NCI-H146 (cell line): ENCODE results near the gene UBE2N.
"Not testable (repeated sequence)": the region's sequence is repeated elsewhere in the genome, so short reads cannot be mapped to it uniquely, and the experiment has no call there.

Experiments
- DNase-seq: peaks from one replicate; lab custom pipeline; 2025; lab: John Stamatoyannopoulos, UW

Gene UBE2N

DNA sequence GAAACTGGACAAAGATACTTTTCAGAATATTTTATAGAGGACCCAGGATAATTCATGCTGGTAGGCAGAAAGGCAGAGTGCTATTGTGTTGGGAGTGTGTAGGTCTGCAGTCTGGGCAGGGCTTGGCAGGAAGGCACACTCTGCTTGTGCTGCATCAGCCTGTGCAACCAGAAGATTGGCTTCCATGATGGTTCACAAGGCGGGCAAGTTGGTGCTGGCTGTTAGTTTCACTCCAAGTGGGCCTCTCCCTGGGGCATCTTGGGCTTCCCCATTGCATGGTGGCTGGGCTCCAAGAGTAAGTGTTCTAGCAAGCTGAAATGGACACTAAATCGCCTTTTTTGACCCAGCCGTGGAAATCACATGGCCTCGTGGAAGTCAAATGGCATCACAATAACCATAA is 1.8 kb upstream of the UBE2N start:
- DNase-seq: no peak

DNA sequence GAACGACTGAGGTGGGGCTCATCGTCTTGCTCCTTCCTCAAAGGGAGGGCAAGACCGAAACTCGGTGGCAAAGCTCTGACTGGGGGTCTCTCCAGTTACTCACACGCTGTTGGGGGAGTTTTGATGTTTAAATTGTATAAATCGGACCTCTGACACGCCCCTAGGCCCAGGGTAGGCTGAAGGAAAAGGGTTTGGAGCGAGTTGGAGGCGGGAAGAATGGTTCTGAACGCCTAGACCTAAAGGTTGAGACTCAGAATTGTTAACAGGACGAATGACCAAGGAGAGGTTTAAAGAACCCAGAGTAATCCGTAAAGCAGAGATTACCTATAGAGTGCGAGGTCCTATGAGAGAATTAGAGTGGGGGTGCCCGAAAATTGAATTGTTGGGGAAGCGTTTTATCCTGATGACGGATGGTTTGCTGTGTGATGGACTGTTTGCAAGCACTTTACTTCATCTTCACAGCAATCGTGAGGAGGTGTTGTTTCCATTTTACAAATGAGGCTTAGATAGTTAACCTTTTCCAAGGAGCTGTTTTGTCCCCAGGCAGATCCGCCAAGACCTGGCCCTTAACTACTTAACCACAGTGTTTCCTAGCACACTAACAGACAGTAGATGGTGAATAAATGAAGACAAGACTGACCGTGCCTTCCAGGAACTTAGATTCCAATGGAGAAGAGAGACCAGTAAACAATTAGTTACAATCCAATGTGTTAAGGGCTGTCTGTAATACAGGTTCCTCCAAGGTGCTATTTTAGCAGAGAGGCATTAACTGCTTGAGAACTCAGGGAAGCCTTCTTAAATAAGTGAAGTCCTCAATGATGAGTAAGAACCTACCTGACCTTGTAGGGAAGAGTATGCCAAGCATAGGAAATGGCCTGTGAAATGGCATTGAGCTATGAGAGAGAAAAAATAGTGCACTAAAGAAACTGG is 929 bp upstream of the UBE2N start:
- DNase-seq: peak; percentile 59

DNA sequence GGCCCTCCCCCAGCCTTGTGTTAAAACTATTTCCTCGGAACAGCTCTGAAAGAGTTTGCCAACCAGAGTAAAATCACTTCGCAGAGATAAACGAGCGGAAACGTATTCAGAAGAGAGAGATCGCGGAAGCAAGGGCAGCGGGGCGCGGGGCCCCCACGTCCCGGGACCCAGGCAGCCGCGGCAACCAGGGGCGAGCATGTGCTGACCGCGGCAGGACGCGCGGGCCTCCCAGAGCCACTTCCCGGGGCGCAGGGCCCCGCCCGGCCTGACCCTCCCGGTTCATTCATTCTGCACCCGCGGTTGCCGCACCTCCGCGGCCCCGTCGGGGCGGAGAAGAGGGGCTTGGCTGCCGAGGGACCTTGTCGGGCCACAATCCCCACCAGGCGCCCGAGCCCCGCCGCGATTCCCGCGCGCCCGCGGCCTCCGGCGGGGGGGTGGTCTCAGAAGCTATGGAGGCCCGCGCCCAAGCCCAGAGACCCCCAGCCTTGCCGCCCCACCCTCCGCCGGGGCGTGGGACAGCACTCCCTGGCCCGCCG is 598 bp downstream of the UBE2N start:
- DNase-seq: peak; percentile 35

DNA sequence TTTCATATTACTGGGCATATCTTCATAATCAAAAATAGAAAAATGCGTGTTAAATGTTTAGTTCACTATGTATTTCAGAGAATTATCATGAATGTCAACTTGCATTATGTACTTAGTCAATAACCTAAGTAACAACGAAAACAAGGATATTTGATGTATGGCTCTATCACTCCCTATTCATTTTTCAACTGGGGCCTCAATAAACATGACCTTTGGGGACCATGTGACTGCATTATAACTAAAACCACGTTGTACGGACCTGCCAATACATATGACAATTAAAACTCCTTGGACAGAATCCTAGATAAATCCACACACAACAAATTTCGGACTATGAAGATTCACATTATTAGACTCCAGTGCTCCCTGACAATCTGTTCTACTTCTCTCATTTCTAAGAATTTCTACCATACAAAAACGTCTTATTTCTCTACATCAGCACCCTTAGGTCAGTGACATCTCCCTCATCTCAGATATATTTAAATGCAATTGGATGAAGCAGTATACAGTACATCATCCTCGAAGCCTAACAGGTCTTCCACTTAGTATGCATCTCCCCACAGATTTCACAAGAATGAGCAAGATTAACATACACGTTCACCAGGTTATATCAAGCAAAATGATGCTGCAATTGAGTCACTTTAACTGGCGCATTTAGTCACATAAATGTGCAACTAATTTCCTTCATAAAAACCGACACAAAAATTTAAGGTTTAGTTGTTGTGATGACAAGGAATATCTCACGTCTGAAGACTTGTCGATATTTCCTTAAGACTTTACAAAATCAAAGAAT is 1.5 kb downstream of the UBE2N start:
- no peak for DNase-seq

DNA sequence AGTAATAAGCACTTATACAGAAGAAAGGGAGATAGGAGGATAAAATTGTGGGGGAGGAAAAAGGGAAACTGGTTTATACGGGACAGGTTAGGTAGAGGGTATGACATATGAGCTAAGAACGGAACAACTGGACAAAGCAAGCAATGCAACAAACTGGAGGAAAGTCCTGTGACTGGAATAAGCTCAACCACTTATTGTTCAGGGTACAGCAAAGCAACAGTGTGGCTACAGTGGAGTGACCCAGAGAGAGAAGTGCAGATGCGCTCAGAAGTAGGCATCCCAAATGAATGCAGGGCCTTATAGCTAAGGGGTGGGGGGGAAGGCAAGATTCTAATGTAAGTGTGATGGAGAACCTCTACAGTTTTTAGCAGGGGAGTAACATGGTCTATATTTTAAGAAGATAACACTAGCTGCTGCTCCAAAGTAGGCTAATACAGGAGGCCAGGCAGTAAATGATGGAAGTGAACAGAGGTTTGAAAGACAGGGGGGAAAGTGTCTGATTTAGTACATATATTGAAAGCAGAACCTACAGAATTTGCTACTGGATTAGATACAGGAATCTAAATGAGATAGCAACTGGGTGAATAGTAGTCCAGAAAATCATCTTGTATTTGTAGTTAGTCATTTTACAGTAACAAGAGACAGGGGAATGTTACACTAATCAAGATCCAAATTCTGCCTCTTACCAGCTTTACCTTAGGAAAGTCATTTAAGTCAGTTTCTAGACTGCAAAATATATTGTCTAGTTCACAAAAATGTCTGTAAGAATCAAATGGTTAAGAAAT is 3.3 kb downstream of the UBE2N start:
- DNase-seq: no peak

DNA sequence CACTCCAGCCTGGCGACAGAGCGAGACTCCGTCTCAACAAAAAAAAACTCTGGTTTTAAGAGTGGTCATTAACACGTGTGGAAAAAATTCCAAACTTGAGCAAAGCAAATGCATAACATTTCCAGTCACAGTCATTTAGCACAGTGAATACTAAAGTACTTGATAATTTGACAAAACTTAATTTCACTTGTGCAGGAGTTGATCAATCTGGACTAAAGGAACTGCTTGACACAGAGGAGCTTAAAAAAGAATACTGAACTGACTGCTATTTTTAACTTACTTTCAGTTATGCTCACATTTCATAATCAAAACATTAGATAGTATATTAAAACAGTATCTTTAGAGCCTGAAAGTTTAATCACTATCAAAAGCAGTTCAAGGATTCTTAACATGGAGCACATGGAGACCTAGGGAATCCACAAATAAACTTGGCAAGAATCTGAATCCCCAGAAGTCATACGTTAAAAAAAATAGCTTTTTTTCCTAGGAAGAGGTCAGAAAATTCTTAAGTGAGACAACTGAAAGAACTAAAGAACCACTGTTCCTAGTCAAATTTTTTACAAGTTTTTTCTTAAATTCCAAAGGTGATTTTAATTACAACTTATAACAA is 7.4 kb downstream of the UBE2N start:
- DNase-seq: no peak

DNA sequence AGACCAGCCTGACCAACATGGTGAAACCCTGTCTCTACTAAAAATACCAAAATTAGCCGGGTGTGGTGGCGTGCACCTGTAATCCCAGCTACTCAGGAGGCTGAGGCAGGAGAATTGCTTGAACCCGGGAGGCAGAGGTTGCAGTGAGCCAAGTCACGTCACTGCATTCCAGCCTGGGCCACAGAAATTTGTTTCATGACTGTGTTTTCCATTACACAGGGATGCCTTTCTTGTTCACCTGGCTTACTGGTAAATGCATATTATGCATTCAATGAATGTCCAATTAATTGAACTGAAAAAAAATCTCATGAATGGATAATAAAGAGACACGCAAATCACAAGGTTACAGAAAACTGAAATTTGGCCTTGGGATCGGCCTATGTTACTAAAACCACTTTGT is 9.7 kb downstream of the UBE2N start:
- not testable (repeated sequence) for DNase-seq

DNA sequence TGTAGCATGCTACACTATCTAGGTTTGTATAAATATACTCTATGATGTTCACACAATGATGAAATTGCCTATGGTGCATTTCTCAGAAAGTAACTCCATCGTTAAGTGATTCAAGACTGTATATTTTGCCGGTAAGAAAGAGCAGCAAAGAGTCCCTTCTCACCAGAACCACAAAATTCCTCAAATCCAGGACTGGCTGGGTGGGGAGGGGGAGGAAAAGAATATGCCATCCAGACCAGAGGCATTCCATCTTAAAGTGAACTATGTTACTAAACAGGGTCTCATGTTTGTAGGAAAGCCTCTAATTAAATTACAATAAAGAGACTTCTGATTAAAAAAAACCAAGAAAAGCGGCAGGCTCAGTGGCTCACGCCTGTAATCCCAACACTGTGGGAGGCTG is 11.5 kb downstream of the UBE2N start:
- no peak for DNase-seq

DNA sequence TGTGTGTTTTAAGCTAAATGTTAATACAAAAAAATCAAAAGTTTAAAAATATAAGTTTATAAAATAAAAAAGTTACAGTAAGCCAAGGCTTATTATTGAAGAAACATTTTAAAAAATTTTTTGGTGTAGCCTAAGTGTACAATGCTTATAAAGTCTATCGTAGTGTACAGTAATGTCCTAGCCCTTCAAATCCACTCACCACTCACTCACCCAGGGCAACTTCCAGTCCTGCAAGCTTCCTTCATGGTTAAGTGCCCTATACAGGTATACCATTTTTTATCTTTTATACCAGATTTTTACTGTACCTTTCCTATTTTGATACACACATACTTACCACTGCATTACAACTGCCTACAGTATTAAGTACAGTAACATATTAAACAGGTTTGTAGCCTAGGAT is 11.9 kb downstream of the UBE2N start:
- no peak for DNase-seq

DNA sequence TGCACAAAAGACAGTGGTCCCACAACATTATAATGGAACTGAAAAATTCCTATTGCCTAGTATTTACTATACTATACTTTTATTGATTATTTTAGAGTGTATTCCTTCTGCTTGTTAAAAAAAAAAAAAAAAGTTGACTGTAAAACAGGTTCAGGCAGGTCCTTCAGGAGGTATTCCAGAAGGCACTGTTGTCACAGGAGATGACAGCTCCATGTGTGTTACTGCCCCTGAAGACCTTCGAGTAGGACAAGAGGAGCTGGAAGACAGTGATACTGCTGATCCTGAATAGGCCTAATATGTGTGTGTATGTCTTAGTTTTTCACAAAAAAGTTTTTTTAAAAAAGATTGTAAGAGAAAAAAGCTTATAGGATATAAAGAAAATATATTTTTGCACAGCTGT is 12.3 kb downstream of the UBE2N start:
- DNase-seq: no peak

DNA sequence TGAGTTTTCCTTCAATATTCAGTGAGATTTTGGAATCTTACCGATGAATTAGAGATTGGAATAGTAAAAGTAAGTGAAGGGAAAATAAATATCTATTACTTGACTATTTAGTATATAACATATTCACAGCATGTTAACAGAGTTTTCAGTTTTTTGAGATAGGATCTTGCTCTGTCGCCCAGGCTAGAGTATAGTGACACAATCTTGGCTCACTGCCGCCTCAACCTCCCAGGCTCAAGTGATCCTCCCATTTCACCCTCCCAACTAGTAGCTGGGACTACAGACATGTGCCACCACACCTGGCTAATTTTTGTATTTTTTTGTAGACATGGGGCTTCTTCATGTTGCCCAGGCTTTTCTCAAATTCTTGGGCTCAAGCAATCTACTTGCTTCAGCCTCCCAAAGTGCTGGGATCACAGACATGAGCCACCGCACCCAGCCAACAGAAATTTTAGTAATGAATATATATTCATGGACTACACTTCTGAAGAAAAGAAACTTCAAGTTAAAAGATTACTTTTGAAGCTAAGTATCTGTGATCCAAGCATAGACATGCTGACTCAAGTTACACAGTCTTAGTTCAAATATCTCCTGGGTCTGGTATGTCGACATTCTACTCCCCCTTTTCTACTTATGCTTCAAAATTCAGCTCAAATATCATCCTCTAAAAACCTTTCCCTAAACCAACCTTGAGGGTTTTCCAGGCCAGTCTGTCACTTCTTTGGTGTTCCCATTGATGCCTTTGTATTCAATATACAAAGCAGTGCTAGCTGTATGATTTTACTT is 13.8 kb downstream of the UBE2N start:
- DNase-seq: no peak

DNA sequence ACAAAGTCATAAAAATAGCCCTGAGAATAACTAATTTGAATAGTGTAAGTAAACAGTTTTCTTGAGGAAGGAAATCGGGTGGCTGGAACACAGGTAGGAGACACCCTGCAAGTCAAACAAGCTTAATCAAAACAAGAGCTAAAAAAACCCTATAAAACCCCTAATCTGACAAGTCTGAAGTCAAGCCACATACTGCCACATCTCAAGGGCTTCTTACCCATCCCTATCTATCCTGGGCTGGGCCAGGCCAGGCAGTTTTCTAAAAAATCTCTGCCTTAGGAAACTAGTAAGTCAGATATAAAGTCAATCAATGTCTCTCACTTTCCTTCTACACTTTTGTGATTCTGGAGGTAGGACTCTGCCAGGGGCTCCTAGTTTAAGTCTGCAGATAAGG is 15.3 kb downstream of the UBE2N start:
- no peak for DNase-seq

DNA sequence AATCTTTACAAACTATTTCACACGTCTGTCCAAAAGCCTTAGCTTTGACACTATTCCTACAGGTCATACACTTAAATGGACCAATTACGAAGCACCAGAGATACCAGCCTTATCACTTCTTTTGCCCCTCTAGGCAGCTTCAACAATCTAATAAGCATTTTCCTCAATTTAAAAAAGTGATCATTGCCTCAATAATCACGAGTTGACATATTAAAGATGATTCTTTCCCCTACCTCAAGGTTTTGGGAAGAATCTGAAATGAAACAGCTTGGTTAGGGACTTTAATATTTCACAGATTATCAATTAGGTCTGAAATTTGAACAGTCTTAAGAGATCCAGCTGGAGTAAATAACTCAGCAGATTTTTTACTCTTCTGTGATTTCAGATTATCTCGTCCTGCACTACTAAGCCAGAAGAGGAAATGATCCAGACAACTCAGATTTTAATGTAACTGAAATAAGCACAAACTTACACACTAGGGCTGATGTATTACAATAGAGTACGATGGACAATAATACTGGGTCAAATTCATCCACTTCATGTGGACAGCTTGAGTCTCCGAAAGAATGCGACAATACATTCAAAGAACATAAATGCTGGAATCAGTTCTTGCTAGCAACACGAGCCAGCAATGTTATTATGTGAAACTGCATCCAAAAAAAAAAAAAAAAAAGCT is 15.9 kb downstream of the UBE2N start:
- DNase-seq: no peak

DNA sequence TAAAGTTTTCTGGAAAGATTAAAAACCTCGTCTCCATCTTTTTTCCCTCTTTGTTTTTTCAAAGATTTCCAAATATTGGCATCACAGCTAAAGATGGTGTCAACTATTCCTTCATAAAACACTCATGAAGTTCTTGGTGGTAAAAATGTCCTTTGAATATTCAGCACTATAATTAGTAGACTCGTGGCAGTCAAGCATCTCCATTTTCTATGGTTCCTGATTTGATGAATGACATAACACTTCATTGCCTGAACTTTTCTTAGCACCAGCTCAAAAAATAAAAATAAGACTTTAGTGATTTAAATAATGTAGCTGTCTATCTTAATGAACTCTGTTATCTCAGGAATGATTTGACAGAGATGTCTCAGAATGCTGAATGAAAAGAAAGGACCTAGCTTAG is 19.7 kb downstream of the UBE2N start:
- DNase-seq: no peak

DNA sequence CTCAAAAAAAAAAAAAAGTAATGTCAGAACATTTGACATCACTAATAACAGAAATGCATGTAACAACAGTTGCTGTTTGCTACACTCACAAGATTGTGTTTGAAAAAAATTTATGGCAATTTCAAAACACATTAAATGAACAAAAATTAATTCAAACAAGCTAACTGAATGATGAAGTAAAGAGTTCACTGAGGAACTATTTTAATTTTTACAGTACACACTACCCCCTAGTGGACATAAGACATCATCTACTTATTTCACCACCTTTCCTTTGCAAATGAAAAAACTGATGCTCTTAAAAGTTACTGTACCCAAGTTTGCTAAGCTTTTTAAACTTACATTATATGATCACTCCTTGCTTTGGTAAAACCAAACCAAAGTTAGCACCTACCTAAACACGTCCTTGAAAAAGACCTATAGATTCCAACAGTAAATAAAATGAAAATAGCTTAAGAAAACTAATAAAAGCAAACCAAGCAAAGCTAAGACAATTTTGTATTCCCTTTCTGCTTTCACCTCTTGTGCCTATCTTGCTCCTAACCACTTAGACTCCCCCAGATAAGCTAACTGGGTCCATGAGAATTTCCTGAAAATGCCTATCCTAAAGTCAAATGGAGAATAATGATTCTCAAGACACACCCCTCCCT is 22.2 kb downstream of the UBE2N start:
- peak; percentile 35 for DNase-seq

DNA sequence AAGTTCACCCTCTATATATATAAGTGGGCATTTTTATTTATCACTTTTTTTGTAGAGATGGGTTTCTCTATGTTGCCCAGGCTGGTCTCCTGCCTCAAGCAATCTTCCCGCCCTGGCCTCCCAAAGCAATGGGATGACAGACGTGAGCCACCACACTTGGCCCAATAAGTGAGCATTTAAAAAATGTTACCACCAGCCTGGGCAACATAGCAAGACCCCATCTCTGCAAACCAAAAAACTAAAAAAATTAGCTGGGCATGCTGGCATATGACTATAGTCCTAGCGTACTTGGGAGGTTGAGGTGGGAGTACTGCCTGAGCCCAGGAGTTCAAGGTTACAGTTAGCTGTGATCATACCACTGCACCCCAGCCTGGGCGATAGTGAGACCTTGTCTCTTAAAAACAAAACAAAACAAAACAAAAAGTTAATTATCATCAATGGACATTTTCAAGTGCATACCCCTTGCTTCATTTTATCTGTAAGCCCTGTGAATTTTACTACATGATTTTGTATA is 23.7 kb downstream of the UBE2N start:
- no peak for DNase-seq

DNA sequence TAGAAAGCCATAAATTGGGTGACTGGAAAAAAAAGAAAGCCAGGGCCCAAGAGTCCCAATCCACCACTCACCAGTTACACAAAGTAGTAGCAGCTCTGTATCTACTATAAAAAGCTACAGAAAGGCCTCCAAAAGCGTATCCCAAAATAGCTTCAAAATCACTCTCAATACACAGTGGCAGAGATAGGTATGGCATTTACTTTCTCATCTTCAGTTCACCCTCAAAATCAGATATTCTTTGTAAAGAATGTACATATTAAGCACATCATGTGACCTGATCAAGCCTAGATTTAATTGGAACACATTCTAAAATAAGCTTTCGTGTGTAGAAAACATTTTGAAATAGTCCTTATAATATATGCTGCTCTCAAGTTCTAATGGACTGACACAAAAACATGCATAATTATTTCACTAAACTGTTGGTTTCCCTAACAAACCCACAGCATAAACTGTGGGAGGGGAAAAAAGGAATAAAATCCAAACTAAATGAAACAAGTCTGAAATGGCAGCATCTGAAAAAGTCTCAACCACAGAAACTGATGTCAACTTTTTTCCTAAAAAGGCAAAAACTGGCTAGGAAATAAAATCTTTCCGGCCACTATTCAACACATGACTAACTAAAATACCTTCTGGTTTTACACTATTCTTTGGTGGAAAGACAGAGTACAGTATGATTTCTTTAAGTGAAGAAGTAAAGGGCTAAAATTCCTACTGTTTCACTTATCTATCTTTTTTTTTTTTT is 25.9 kb downstream of the UBE2N start:
- DNase-seq: no peak

DNA sequence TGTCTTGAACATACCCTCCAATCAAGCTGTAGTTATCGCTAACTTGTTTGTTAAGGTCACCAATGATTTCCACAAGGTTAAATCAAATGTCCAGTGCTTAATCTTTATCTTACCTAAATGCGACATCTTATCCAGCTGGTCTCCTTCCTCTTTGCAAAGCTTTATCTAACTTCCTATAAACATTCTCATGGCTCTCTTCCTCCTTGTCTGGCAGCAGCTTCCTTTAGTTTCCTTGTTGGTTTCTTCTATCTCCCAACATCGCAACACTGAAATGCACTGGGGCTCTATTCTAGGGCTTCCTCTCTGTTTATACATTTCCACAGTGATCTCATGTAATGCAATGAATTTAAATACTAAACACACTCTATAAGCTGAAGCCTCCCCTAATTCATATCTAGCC is 28.7 kb downstream of the UBE2N start:
- DNase-seq: no peak

DNA sequence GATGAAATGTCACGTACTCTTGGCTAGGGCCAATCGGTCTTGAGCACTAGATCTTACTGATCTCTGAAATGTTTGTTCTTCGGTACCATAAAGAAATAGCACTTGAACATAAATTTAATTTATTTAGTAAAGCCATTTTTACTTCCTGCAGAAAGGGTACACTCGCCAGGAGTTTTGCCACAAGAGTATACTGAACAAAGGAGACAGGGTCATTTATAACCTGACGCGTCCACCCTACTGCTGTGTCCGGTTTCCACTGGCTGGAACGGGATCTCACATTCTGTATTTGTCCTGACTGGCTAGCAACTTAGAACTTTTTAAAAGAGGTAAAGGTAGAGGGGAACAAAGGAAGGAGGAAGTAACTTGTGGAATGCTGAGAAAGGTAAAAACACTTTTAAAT is 29.4 kb downstream of the UBE2N start:
- not testable (repeated sequence) for DNase-seq
